MCF 10A (cell line): Measurements from ENCODE around the gene MAPRE2. TPM values are rescaled to one million over a fixed set of nuclear protein-coding genes. Genes with fewer than 3 reads are reported as not detected.
A peak's percentile ranks its signal among the peaks of the same experiment; 100 is the strongest.
"Not testable (repeated sequence)": the region's sequence is repeated elsewhere in the genome, so short reads cannot be mapped to it uniquely, and the experiment has no call there.

Experiments used
- BruUV-seq: library from RNA; stranded (reverse); fragments of 400-500 nt; replicated peaks from 2 replicates; lab custom pipeline; 2021; lab: Mats Ljungman, UMichigan
- CTCF ChIA-PET: fragments of 300-600 bp; sonication (Branson Sonifier 250); formaldehyde crosslinking; extraction: SDS; loops from one replicate; lab custom pipeline; 2021; ENCODE audit warnings: antibody characterized with exemption, inconsistent platforms; lab: Yijun Ruan, JAX
- POLR2A ChIA-PET: fragments of 300-600, 350-650 bp; sonication (Branson Sonifier 250); formaldehyde crosslinking; extraction: SDS; loops from one replicate; lab custom pipeline; 2020; ENCODE audit warnings: antibody characterized with exemption, inconsistent platforms; lab: Yijun Ruan, JAX
- DNase-seq: peaks from one replicate; pipeline ENCODE4 v3.0.0-alpha.2; 2018; ENCODE audit not compliant: unreplicated experiment
- H3K27ac Mint-ChIP-seq: one replicate; pipeline ENCODE4 v1.8.0; 2022; ENCODE audit warnings: mild to moderate bottlenecking, low read depth, mixed read lengths; ENCODE audit not compliant: unreplicated experiment
- H3K27me3 Mint-ChIP-seq: one replicate; pipeline ENCODE4 v1.8.0; 2022; ENCODE audit warnings: mixed read lengths; ENCODE audit not compliant: insufficient read depth, unreplicated experiment
- H3K36me3 Mint-ChIP-seq: one replicate; pipeline ENCODE4 v1.8.0; 2022; ENCODE audit warnings: mild to moderate bottlenecking, moderate library complexity, mixed read lengths; ENCODE audit not compliant: insufficient read depth, unreplicated experiment
- H3K4me1 Mint-ChIP-seq: one replicate; pipeline ENCODE4 v1.8.0; 2022; ENCODE audit warnings: mixed read lengths; ENCODE audit not compliant: insufficient read depth, unreplicated experiment
- H3K4me3 Mint-ChIP-seq: one replicate; pipeline ENCODE4 v1.8.0; 2022; ENCODE audit warnings: mild to moderate bottlenecking, moderate library complexity, mixed read lengths; ENCODE audit not compliant: unreplicated experiment
- H3K9me3 Mint-ChIP-seq: one replicate; pipeline ENCODE4 v1.8.0; 2022; ENCODE audit warnings: mixed read lengths; ENCODE audit not compliant: unreplicated experiment
- CTCF ChIP-seq: fragments of 200-600 bp; IDR thresholded peaks from one replicate; pipeline ENCODE4 v1.8.0; 2022; ENCODE audit warnings: antibody characterized with exemption, mild to moderate bottlenecking; ENCODE audit not compliant: unreplicated experiment
- intact Hi-C: fragments of 100-400 bp; cut with micrococcal nuclease; formaldehyde crosslinking; loops from 2 replicates; pipeline ENCODE4 v1.14.1; 2022
- total RNA-seq: library from RNA; stranded (reverse); gene quantifications from 2 replicates; pipeline ENCODE4 v1.2.3, GENCODE V29; 2022

MAPRE2 gene
- total RNA-seq, 1 experiment from 2014 or later: 7.7 TPM

GRCh38 chr18:35142275-35142615, 101.0 kb downstream of the MAPRE2 start:
- H3K36me3 Mint-ChIP-seq: no peaks in the 10 kb centered on the region
- CTCF ChIA-PET: interaction anchor here (0.5 to 5.3 kb wide), 15 partner anchors 15 to 277 kb away, joined by 3 to 90 read pairs (median 4); no protein-coding TSS in a partner anchor
- no TSS peak for BruUV-seq

GRCh38 chr18:35143622-35144596, 102.7 kb downstream of the MAPRE2 start:
- BruUV-seq: no TSS peak
- Mint-ChIP-seq H3K27ac (no peak overlapping the region), H3K4me1 (no peaks in the 10 kb centered on the region), H3K4me3 (no peak overlapping the region), H3K36me3 (no peaks in the 10 kb centered on the region), H3K9me3 (peaks cover 7% of the 10 kb centered on the region), H3K27me3 (no peaks in the 10 kb centered on the region)
- ChIA-PET CTCF (interaction anchor here (0.6 to 5.3 kb wide), 77 partner anchors 9 to 759 kb away, joined by 3 to 90 read pairs (median 4); partner anchors contain the start of gene MAPRE2), POLR2A (interaction anchor here (0.9 to 1.1 kb wide), 4 partner anchors 97 to 165 kb away, joined by 3 to 4 read pairs (median 4); partner anchors contain the start of gene ZNF397)
- intact Hi-C loops: loop anchor here (1.0 to 5.0 kb wide), 3 partner anchors 138 to 277 kb away; no protein-coding TSS in a partner anchor
- DNase-seq: peak; percentile 65
- peak; percentile 73 for TF ChIP-seq CTCF

More at GRCh38 chr18:35142275-35142615, 101.0 kb downstream of the MAPRE2 start:
- Mint-ChIP-seq H3K27ac (no peak overlapping the region), H3K4me3 (no peak overlapping the region), H3K9me3 (no peaks in the 10 kb centered on the region), H3K4me1 (no peaks in the 10 kb centered on the region), H3K27me3 (no peaks in the 10 kb centered on the region)
- DNase-seq: no peak
- TF ChIP-seq CTCF: no peak
- POLR2A ChIA-PET: interaction anchor here (0.6 to 1.0 kb wide), 2 partner anchors 10 to 136 kb away, joined by 3 read pairs; no protein-coding TSS in a partner anchor
- intact Hi-C loops: loop anchor here (2.0 to 5.0 kb wide), 2 partner anchors 260 to 275 kb away; no protein-coding TSS in a partner anchor

GRCh38 chr18:35144698-35145097, 103.5 kb downstream of the MAPRE2 start:
- Mint-ChIP-seq H3K4me3 (no peak overlapping the region), H3K9me3 (peaks cover 7% of the 10 kb centered on the region), H3K4me1 (no peaks in the 10 kb centered on the region), H3K27ac (no peak overlapping the region), H3K27me3 (no peaks in the 10 kb centered on the region), H3K36me3 (no peaks in the 10 kb centered on the region)
- no peak for TF ChIP-seq CTCF
- ChIA-PET POLR2A (interaction anchor here (0.7 to 0.9 kb wide), 2 partner anchors 138 to 166 kb away, joined by 3 to 4 read pairs; no protein-coding TSS in a partner anchor), CTCF (interaction anchor here (0.6 to 5.3 kb wide), 29 partner anchors 7 to 361 kb away, joined by 3 to 90 read pairs (median 4); partner anchors contain the start of gene MAPRE2)
- BruUV-seq: no TSS peak
- DNase-seq: no peak
- intact Hi-C loops: loop anchor here (1.0 to 5.0 kb wide), 2 partner anchors 138 to 262 kb away; no protein-coding TSS in a partner anchor

DNA sequence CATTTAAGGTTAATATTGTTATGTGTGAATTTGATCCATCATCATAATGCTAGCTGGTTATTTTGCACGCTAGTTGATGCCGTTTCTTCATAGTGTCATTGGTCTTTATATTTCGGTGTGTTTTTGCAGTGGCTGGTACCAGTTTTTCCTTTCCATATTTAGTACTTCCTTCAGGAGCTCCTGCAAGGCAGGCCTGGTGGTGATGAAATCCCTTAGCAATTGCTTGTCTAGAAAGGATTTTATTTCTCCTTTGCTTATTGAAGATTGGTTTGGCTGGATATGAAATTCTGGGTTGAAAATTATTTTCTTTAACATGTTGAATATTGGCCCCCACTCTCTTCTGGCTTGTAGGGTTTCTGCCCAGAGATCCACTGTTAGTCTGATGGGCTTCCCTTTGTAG, 109.0 kb downstream of the MAPRE2 start:
- H3K27me3 Mint-ChIP-seq, BruUV-seq, H3K27ac Mint-ChIP-seq, H3K4me1 Mint-ChIP-seq, intact Hi-C loops, DNase-seq, H3K9me3 Mint-ChIP-seq, POLR2A ChIA-PET, H3K36me3 Mint-ChIP-seq, CTCF ChIA-PET, H3K4me3 Mint-ChIP-seq: not testable (repeated sequence)
